SU-DHL-6 (cell line): ENCODE data around the gene ANKRD42.

ENCODE experiments used
- EZH2phosphoT487 ChIP-seq: fragments of 200-600 bp; sonication (generic), shearing (Covaris generic); conservative IDR thresholded peaks from 2 replicates; pipeline ENCODE4 v1.6.1; 2018; ENCODE audit warnings: mild to moderate bottlenecking, antibody characterized with exemption, low read length, moderate library complexity, mixed read lengths
- TF ChIP-seq, protein P1 (sequence below): fragments of 200-600 bp; sonication (generic); IDR thresholded peaks from one replicate; pipeline ENCODE4 v1.5.1; 2017; ENCODE audit warnings: antibody characterized with exemption, mild to moderate bottlenecking, low read length, moderate library complexity; ENCODE audit not compliant: insufficient read depth, poor library complexity, severe bottlenecking

DNA sequence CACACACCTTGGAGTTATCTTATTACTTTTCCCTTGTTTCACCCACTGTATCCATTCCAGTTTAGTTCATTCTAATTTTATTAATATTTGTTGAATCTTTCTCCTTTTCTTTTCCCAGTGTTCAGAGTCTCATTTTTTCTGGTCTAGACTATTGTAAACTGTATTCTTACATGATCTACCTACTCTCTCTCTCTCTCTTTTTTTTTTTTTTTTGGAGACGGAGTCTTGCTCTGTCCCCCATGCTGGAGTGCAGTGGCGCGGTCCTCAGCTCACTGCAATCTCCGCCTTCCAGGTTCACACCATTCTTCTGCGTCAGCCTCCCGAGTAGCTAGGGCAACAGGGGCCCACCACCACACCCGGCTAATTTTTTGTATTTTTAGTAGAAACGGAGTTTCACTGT lies 2.1 kb downstream of the ANKRD42 start:
- TF ChIP-seq, protein P1, sequence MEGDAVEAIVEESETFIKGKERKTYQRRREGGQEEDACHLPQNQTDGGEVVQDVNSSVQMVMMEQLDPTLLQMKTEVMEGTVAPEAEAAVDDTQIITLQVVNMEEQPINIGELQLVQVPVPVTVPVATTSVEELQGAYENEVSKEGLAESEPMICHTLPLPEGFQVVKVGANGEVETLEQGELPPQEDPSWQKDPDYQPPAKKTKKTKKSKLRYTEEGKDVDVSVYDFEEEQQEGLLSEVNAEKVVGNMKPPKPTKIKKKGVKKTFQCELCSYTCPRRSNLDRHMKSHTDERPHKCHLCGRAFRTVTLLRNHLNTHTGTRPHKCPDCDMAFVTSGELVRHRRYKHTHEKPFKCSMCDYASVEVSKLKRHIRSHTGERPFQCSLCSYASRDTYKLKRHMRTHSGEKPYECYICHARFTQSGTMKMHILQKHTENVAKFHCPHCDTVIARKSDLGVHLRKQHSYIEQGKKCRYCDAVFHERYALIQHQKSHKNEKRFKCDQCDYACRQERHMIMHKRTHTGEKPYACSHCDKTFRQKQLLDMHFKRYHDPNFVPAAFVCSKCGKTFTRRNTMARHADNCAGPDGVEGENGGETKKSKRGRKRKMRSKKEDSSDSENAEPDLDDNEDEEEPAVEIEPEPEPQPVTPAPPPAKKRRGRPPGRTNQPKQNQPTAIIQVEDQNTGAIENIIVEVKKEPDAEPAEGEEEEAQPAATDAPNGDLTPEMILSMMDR = no peak
- no peak for TF ChIP-seq EZH2phosphoT487
